ENCODE data around the gene IL1F10. TPM values are rescaled to one million over a fixed set of nuclear protein-coding genes. Genes with fewer than 3 reads are reported as not detected.
"Not testable (repeated sequence)": the region's sequence is repeated elsewhere in the genome, so short reads cannot be mapped to it uniquely, and the experiment has no call there.

The IL1F10 gene
- polyA plus RNA-seq, 1 donor: not detected

GRCh38 chr2:113081488-113082210, 13.9 kb downstream of the IL1F10 start:
- no peak for DNase-seq (ENCODE audit: low read depth)

DNA sequence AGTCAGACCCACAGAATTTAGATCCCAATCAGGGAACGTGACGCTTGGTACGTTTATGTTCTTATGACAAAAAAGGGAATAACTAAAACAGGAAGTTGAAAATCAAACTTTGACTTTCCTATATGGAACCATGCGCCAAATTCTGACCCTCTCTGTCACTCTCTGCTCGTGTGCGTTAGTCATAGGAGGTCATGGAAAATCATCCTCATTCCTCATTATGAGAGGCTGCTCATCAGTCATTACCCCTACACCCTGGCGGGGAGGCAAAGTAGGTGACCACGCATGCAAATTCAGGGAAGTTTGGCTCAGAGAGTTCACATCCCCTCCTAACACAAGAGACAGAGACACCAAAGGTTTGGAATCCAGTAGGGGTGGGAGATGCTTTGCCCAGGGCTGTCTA, 15.5 kb downstream of the IL1F10 start:
- DNase-seq (ENCODE audit: low read depth): no peak

DNA sequence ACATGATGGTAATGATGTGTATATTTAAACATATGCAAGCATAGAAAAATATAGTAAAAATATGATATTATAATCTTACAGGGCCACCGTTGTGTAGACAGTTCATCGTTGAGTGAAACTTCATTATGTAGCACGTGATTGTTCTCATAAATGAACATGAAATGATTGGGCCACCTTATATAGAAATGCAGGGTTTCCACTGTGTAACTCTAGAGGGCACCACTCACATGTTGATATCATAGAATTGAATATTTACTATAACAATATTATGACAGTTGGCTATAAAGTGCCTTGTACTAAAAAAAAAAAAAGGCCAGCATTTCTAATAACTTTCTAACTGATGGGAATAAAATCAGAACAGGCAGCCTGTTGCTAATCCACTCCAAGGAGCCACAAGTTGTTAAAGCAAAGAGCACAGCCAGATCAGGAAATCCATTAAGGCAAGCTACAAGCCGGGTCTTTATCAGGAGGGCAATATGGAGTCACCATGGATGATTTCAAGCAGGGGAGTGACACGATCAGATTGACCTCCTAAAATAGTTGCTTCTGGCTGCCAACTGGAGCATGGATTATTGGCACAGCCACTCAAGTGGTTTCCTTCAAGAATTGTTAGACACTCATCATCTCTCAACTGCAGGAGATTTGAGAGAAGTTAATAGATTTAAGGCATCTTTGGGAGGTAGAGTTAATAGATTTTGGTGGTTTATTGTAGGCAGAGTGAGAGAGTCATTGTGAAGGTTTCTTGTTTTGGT, 16.7 kb downstream of the IL1F10 start:
- DNase-seq (ENCODE audit: low read depth): no peak

GRCh38 chr2:113085542-113085941, 17.8 kb downstream of the IL1F10 start:
- DNase-seq (ENCODE audit: low read depth): no peak

GRCh38 chr2:113088213-113088992, 20.6 kb downstream of the IL1F10 start:
- DNase-seq (ENCODE audit: low read depth): no peak

- DNase-seq (ENCODE audit: low read depth): no peak
These were observed 22.1 kb downstream of the IL1F10 start for GRCh38 chr2:113089916-113090315.

- DNase-seq (ENCODE audit: low read depth): no peak
These were observed 23.6 kb downstream of the IL1F10 start for GRCh38 chr2:113091231-113091896.

DNA sequence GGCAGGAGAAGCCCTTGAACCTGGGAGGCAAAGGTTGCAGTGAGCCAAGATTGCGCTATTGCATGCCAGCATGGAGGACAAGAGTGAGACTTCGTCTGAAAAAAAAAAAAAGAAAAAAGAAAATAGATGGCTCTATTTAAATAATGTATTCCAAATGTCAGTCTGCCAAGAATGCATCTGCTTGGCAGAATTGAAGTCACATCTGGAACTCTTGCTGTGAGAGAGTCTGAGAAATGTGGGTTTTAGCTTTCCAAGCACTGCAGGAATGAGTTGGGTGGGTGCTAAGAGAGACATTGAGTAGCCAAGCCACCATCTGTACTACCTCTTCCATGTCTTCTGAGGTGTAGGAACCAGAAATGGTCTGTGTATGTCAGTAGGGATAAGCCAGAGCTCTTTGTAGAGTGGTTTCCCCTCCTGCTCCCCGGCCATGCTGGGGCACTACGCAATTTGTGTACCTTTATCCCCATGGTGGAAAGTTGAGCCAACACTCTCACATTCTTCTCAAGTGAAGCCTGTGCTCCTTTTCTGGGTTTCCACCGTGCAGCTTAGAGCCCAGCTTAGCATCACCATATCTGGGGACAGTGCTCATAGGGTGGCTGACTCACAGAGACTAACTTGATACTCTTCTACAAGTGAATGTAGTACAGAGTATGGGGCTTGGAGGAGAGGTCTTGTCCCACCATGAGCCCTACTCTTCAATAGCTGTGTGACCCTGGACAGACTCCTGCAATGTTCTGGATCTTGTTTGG, 25.3 kb downstream of the IL1F10 start:
- no peak for DNase-seq (ENCODE audit: low read depth)

- DNase-seq (ENCODE audit: low read depth): no peak
These were observed 25.8 kb downstream of the IL1F10 start for GRCh38 chr2:113093613-113093977.

DNA sequence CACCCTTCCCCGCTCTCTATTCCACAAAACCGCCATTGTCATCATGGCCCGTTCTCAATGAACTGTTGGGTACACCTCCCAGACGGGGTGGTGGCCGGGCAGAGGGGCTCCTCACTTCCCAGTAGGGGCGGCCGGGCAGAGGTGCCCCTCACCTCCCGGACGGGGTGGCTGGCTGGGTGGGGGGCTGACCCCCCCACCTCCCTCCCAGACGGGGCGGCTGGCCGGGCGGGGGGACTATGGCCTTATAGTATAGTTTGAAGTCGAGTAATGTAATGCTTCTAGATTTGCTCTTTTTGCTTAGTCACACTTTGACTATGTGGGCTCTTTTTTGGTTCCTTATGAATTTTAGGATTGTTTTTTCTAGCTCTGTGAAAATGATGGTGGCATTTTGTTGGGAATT, 28.5 kb downstream of the IL1F10 start:
- DNase-seq (ENCODE audit: low read depth): not testable (repeated sequence)

DNA sequence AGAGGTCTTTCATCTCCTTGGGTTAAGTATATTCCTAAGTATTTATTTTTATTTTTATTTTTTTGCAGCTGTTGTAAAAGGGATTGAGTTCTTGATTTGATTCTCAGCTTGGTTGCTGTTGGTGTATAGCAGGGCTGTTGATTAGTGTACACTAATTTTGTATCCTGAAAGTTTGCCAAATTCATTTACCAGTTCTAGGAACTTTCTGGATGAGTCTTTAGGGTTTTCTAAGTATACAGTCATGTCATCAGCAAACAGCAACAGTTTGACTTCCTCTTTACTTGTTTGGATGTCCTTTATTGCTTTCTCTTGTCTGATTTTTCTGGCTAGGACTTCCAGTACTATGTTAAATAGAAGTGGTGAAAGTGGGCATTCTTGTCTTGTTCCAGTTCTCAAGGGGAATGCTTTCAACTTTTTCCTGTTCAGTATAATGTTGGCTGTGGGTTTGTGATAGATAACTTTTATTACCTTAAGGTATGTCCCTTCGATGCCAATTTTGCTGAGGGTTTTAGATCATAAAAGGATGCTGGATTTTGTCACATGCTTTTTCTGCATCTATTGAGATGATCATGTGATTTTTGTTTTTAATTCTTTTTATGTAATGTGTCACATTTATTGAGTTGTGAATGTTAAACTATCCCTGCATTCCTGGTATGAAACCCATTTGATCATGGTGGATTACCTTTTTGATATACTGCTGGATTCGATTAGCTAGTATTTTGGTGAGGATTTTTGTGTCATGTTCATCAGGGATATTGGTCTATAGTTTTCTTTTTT, 29.3 kb downstream of the IL1F10 start:
- not testable (repeated sequence) for DNase-seq (ENCODE audit: low read depth)

GRCh38 chr2:113098041-113098440, 30.3 kb downstream of the IL1F10 start:
- DNase-seq (ENCODE audit: low read depth): no peak

- no peak for DNase-seq (ENCODE audit: low read depth)
These were observed 30.8 kb downstream of the IL1F10 start for GRCh38 chr2:113098532-113098931.

DNA sequence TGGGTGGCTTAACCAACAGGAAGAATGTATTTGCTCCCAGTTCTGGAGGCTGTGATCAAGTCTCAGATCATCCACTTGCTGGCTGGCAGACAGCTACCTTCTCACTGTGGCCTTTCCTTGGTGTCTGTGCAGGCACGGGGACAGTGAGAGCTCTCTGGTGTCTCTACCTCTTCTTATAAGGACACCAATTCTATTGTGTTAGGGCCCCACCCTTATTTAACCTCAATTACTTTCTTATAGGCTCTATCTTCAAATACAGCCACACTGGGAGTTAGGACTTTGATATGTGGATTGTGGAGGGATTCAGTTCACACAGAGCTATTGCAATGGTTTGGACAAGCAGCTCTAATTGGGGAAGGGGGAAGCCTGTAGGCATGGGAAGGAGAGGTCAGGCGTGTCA, 34.4 kb downstream of the IL1F10 start:
- no peak for DNase-seq (ENCODE audit: low read depth)

GRCh38 chr2:113103277-113103676, 35.5 kb downstream of the IL1F10 start:
- DNase-seq (ENCODE audit: low read depth): no peak

DNA sequence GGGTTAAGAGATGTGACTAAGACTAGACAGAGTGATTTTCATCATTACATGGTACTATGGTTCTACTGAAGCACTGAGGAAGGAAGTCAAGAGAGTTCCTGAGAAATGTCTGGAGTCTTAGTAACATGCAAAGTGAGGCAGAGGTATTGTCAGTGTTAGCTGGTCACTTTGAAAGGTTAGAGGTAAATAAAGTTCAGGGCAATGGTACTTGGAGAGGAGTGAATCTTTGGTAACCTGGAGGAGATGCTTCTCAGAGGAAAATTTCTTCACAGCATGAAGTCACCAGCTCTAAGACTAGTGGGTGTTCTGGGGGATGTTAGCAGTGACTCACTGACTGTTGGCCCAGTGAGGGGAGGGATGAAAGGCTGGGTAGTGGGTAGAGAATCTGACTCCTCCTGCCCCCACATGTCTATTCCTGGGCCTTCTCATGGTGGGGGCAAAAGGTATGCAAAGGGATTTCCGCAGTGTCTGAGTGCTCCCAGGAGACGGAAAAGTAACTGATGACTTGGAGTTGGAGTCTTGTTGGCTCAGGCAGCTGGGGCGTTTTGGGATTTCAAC, 36.4 kb downstream of the IL1F10 start:
- no peak for DNase-seq (ENCODE audit: low read depth)

GRCh38 chr2:113105047-113105785, 37.4 kb downstream of the IL1F10 start:
- no peak for DNase-seq (ENCODE audit: low read depth)

DNA sequence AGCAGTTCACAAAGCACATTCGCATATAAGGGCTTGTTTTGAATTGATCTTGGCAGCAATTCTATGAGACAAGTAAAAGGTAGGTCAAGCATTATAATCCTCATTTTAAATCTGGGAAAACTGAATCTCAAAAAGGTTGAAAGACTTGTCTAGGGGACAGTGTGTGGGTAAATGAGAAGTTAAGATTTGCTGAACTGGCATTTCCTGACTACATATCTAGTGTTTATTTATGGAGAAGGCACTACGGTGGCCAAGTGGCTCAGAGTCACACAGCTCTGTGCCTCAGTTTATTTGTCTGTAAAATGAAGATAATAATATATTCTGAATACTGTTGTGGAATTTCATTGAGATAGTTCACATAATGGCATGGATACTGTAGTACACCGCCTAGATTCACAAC, 43.4 kb downstream of the IL1F10 start:
- DNase-seq (ENCODE audit: low read depth): no peak

- DNase-seq (ENCODE audit: low read depth): no peak
These were observed 44.1 kb downstream of the IL1F10 start for GRCh38 chr2:113111823-113112287.
